Measurements from ENCODE around the gene NAA38.

Gene NAA38

GRCh38 chr17:7833795-7834541, 23.4 kb downstream of the NAA38 start, which contains the start of gene KDM6B (continued):
- TF ChIP-seq SETDB1 (IDR thresholded peaks at IDR 0.05; ENCODE audit: insufficient read length, low read length) (no peak), ZBTB8A (tag by site-specific recombination; IDR thresholded peaks at IDR 0.05) (peak; percentile 28; the same call in 1 of the 2 replicates), ZNF19 (tag by site-specific recombination; IDR thresholded peaks at IDR 0.05; ENCODE audit: low read depth) (no peak), GLI2 (tag by site-specific recombination; IDR thresholded peaks at IDR 0.05; ENCODE audit: borderline replicate concordance, low read depth) (no peak), ZNF830 (tag by site-specific recombination; IDR thresholded peaks at IDR 0.05; ENCODE audit: low read depth) (no peak), ZNF366 (tag by site-specific recombination; conservative IDR thresholded peaks at IDR 0.05) (0 out of 2 replicates have a peak, but pooled peaks have one; percentile 30), OSR2 (tag by site-specific recombination; IDR thresholded peaks at IDR 0.05) (peak; percentile 91), ZNF664 (tag by site-specific recombination; IDR thresholded peaks at IDR 0.05) (no peak), ZNF639 (tag by site-specific recombination; IDR thresholded peaks at IDR 0.05) (no peak), ZNF518A (tag by site-specific recombination; conservative IDR thresholded peaks at IDR 0.05; ENCODE audit: low read depth) (no peak), ZNF24 (tag by site-specific recombination; IDR thresholded peaks at IDR 0.05) (no peak), ZNF148 (tag by site-specific recombination; IDR thresholded peaks at IDR 0.05; ENCODE audit: borderline replicate concordance) (no peak), ZNF596 (tag by site-specific recombination; IDR thresholded peaks at IDR 0.05) (no peak), KLF8 (tag by site-specific recombination; IDR thresholded peaks at IDR 0.05) (peak; percentile 71), ZNF114 (tag by site-specific recombination; IDR thresholded peaks at IDR 0.05) (no peak), ZSCAN23 (tag by site-specific recombination; IDR thresholded peaks at IDR 0.05) (no peak), ZNF621 (tag by site-specific recombination; IDR thresholded peaks at IDR 0.05) (no peak), ZNF112 (tag by site-specific recombination; IDR thresholded peaks at IDR 0.05) (no peak), ZNF121 (tag by site-specific recombination; IDR thresholded peaks at IDR 0.05) (no peak), ZNF292 (tag by site-specific recombination; IDR thresholded peaks at IDR 0.05; ENCODE audit: borderline replicate concordance, low read depth) (no peak), ZNF362 (tag by site-specific recombination; IDR thresholded peaks at IDR 0.05) (no peak), ZNF626 (tag by site-specific recombination; IDR thresholded peaks at IDR 0.05) (no peak), MZF1 (tag by site-specific recombination; IDR thresholded peaks at IDR 0.05; ENCODE audit: borderline replicate concordance) (no peak), WT1 (tag by site-specific recombination; IDR thresholded peaks at IDR 0.05) (no peak), ZBTB44 (tag by site-specific recombination; IDR thresholded peaks at IDR 0.05) (no peak), ZBTB20 (tag by site-specific recombination; IDR thresholded peaks at IDR 0.05) (peak; percentile 63; the same call in 1 of the 2 replicates)
- TF ChIP-seq, protein P1, sequence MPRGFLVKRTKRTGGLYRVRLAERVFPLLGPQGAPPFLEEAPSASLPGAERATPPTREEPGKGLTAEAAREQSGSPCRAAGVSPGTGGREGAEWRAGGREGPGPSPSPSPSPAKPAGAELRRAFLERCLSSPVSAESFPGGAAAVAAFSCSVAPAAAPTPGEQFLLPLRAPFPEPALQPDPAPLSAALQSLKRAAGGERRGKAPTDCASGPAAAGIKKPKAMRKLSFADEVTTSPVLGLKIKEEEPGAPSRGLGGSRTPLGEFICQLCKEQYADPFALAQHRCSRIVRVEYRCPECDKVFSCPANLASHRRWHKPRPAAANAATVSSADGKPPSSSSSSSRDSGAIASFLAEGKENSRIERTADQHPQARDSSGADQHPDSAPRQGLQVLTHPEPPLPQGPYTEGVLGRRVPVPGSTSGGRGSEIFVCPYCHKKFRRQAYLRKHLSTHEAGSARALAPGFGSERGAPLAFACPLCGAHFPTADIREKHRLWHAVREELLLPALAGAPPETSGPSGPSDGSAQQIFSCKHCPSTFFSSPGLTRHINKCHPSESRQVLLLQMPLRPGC (tag by site-specific recombination; IDR thresholded peaks at IDR 0.05), result no peak

Data from HEK293 (cell line).